IMR-90 (cell line): ENCODE data around the gene BCL2L11. TPM values are rescaled to one million over a fixed set of nuclear protein-coding genes. Genes with fewer than 3 reads are reported as not detected.

Experiments used
- ATAC-seq: fragments of 200-7000 bp; cut with Tn5 transposase; 2 replicates; pipeline ENCODE4 v1.9.1; 2020; ENCODE audit warnings: low read depth, mild to moderate bottlenecking, moderate library complexity
- BruUV-seq: library from RNA; stranded (reverse); fragments of 400-500 nt; replicated peaks from 2 replicates; lab custom pipeline; 2021; lab: Mats Ljungman, UMichigan
- CTCF ChIA-PET: fragments of 300-600 bp; formaldehyde crosslinking; extraction: SDS; loops from one replicate; lab custom pipeline; 2021; ENCODE audit warnings: antibody characterized with exemption; lab: Yijun Ruan, JAX
- POLR2A ChIA-PET: fragments of 300-600 bp; sonication (Branson Sonifier 250); formaldehyde crosslinking; loops from one replicate; lab custom pipeline; 2022; ENCODE audit warnings: antibody characterized with exemption; ENCODE audit not compliant: unreplicated experiment; lab: Charles Lee
- DNase-seq: peaks from one replicate; pipeline ENCODE4 v3.0.0; 2013
- H2AFZ ChIP-seq: replicated peaks from 2 replicates; pipeline ENCODE3; 2013; ENCODE audit warnings: low read length, mild to moderate bottlenecking; ENCODE audit not compliant: poor library complexity
- H2AK5ac ChIP-seq: 2 replicates; pipeline ENCODE4 v1.6.1; 2013; ENCODE audit warnings: low read depth, low read length, inconsistent platforms
- H2AK9ac ChIP-seq: replicated peaks from 2 replicates; pipeline ENCODE3; 2013; ENCODE audit warnings: mild to moderate bottlenecking, low read depth, low read length, moderate library complexity; ENCODE audit not compliant: poor library complexity
- H2BK120ac ChIP-seq: 2 replicates; pipeline ENCODE4 v1.6.1; 2013; ENCODE audit warnings: low read depth, low read length, inconsistent platforms
- H2BK15ac ChIP-seq: 3 replicates; pipeline ENCODE4 v1.6.1; 2013; ENCODE audit warnings: low read depth, low read length, inconsistent platforms
- H2BK20ac ChIP-seq: 2 replicates; pipeline ENCODE4 v1.6.1; 2013; ENCODE audit warnings: low read depth, mild to moderate bottlenecking, inconsistent platforms, low read length, moderate library complexity
- H2BK5ac ChIP-seq: 2 replicates; pipeline ENCODE4 v1.6.1; 2013; ENCODE audit warnings: mild to moderate bottlenecking, low read depth, low read length, inconsistent platforms; ENCODE audit not compliant: poor library complexity, severe bottlenecking
- H3K14ac ChIP-seq: replicated peaks from 2 replicates; pipeline ENCODE4 v1.6.1; 2013; ENCODE audit warnings: low read depth, low read length, inconsistent platforms
- H3K18ac ChIP-seq: 2 replicates; pipeline ENCODE4 v1.6.1; 2013; ENCODE audit warnings: low read depth, low read length, control low read depth
- H3K23ac ChIP-seq: 2 replicates; pipeline ENCODE4 v1.6.1; 2013; ENCODE audit warnings: low read depth, low read length, inconsistent platforms
- H3K27ac ChIP-seq: 2 replicates; pipeline ENCODE4 v1.5.1; 2013; ENCODE audit warnings: mild to moderate bottlenecking, control low read depth, low read length; ENCODE audit not compliant: insufficient read depth
- H3K27me3 ChIP-seq: 2 replicates; pipeline ENCODE4 v1.6.1; 2013; ENCODE audit warnings: low read length; ENCODE audit not compliant: control insufficient read depth, insufficient read depth
- H3K36me3 ChIP-seq: 2 replicates; pipeline ENCODE4 v1.6.1; 2013; ENCODE audit warnings: low read length, mixed read lengths; ENCODE audit not compliant: control insufficient read depth, insufficient read depth
- H3K4ac ChIP-seq: 2 replicates; pipeline ENCODE4 v1.6.1; 2013; ENCODE audit warnings: low read depth, low read length, inconsistent platforms
- H3K4me1 ChIP-seq: 2 replicates; pipeline ENCODE4 v1.6.1; 2013; ENCODE audit warnings: low read length, mixed read lengths; ENCODE audit not compliant: control insufficient read depth, insufficient read depth
- H3K4me2 ChIP-seq: 2 replicates; pipeline ENCODE4 v1.6.1; 2013; ENCODE audit warnings: low read depth, mild to moderate bottlenecking, control low read depth, low read length, moderate library complexity
- H3K4me3 ChIP-seq: 2 replicates; pipeline ENCODE4 v1.5.1; 2013; ENCODE audit warnings: low read depth, mild to moderate bottlenecking, control low read depth, low read length, moderate library complexity; ENCODE audit not compliant: insufficient read depth
- H3K56ac ChIP-seq: 2 replicates; pipeline ENCODE4 v1.6.1; 2013; ENCODE audit warnings: low read length, inconsistent platforms; ENCODE audit not compliant: insufficient read depth; ENCODE audit errors: extremely low read depth
- H3K79me1 ChIP-seq, 2 experiments: 2 replicates each; pipeline ENCODE4 v1.6.1; 2013; ENCODE audit warnings: low read length in 2 of 2, inconsistent platforms in 1 of 2, low read depth in 1 of 2
- H3K9ac ChIP-seq: 2 replicates; pipeline ENCODE4 v1.6.1; 2013; ENCODE audit warnings: low read depth, low read length, control low read depth
- H3K9me1 ChIP-seq: 2 replicates; pipeline ENCODE4 v1.6.1; 2013; ENCODE audit warnings: low read length, inconsistent platforms; ENCODE audit not compliant: insufficient read depth
- H3K9me3 ChIP-seq: 2 replicates; pipeline ENCODE4 v1.6.1; 2013; ENCODE audit warnings: low read length; ENCODE audit not compliant: control insufficient read depth, insufficient read depth
- H4K20me1 ChIP-seq: 2 replicates; pipeline ENCODE4 v1.6.1; 2013; ENCODE audit warnings: low read length, inconsistent platforms; ENCODE audit not compliant: insufficient read depth
- H4K5ac ChIP-seq: 2 replicates; pipeline ENCODE4 v1.6.1; 2013; ENCODE audit warnings: mild to moderate bottlenecking, low read depth, low read length, control low read depth
- H4K8ac ChIP-seq, 2 experiments: 2 replicates each; pipeline ENCODE4 v1.6.1; 2013; ENCODE audit warnings: low read depth in 2 of 2, low read length in 2 of 2, control low read depth in 1 of 2, inconsistent platforms in 1 of 2
- H4K91ac ChIP-seq: 2 replicates; pipeline ENCODE4 v1.6.1; 2013; ENCODE audit warnings: low read depth, low read length, inconsistent platforms; ENCODE audit not compliant: insufficient read depth
- CHD1 ChIP-seq: IDR thresholded peaks from 2 replicates; pipeline ENCODE4 v1.6.1; 2012; ENCODE audit warnings: low read depth, low read length, improper control_type of control experiment
- MAZ ChIP-seq: IDR thresholded peaks from 2 replicates; pipeline ENCODE4 v1.6.1; 2012; ENCODE audit warnings: low read depth, mild to moderate bottlenecking, low read length, improper control_type of control experiment, moderate library complexity, borderline replicate concordance
- SMC3 ChIP-seq: fragments of 150-350 bp; IDR thresholded peaks from 2 replicates; pipeline ENCODE4 v1.6.1; 2016; ENCODE audit warnings: low read depth, mild to moderate bottlenecking, antibody characterized with exemption, low read length, moderate library complexity
- WGBS, 2 experiments: methylation state at CpG; one replicate each; pipeline versions ENCODE4 v1.1.5 to v1.1.7; 2013; ENCODE audit warnings: missing lambda C conversion rate in 2 of 2; ENCODE audit not compliant: insufficient read length in 1 of 2; ENCODE audit errors: extremely low coverage in 2 of 2; 5-methylcytosine and 5-hydroxymethylcytosine counted together
- dilution Hi-C: fragments of 300-500 bp; cut with HindIII; formaldehyde crosslinking; loops from one replicate; pipeline ENCODE4 v1.14.3; 2018; ENCODE audit warnings: low sequenced_read_pairs; ENCODE audit not compliant: unreplicated experiment
- in situ Hi-C: fragments of 300-500 bp; cut with MboI; formaldehyde crosslinking; loops from 3 replicates; pipeline ENCODE4 v1.14.3; 2019; ENCODE audit warnings: low sequenced_read_pairs, inconsistent platforms, mixed read lengths
- intact Hi-C: fragments of 100-400 bp; cut with micrococcal nuclease; formaldehyde crosslinking; loops from 2 replicates; pipeline ENCODE4 v1.10.0; 2022
- polyA plus RNA-seq, 3 experiments: library from polyadenylated mRNA; depleted of rRNA; stranded (reverse); fragments of >200 nt; gene quantifications; 2 replicates each; pipeline ENCODE4 v1.2.3, GENCODE V29; 2012; ENCODE audit warnings: low replicate concordance in 1 of 3
- total RNA-seq: library from RNA; depleted of rRNA; stranded (reverse); fragments of >200 nt; gene quantifications from 2 replicates; pipeline ENCODE4 v1.2.3, GENCODE V29; 2012

The BCL2L11 gene
- total and polyA plus RNA-seq, 2 of the 4 experiments (the other 2 are of a cell fraction) = 1.1 to 1.7 TPM

GRCh38 chr2:111166115-111166514, 45.4 kb downstream of the BCL2L11 start:
- Histone ChIP-seq H2BK5ac (no peak overlapping the region), H4K5ac (no peak overlapping the region), H3K14ac (no peak overlapping the region), H3K27me3 (peaks cover 6% of the 10 kb centered on the region; the same call in 1 of the 2 replicates), H4K20me1 (peaks cover 15% of the 10 kb centered on the region), H3K4me1 (peaks cover 13% of the 10 kb centered on the region), H3K23ac (no peak overlapping the region), H3K18ac (no peak overlapping the region), H2BK20ac (no peak overlapping the region), H3K4me3 (no peak overlapping the region), H4K8ac (no peak overlapping the region), H2AK5ac (no peak overlapping the region), H2BK120ac (no peak overlapping the region), H3K9me3 (no peaks in the 10 kb centered on the region), H3K4ac (no peak overlapping the region), H2AK9ac (no peak overlapping the region), H3K56ac (no peak overlapping the region), H3K9me1 (peaks cover 7% of the 10 kb centered on the region), H3K4me2 (no peak overlapping the region), H3K79me1 (no peaks in the 10 kb centered on the region; a peak in 1 of 4 replicates), H3K36me3 (peaks cover 23% of the 10 kb centered on the region; the same call in 1 of the 2 replicates), H4K91ac (no peak overlapping the region), H2BK15ac (no peak overlapping the region), H2AFZ (no peak overlapping the region), H3K27ac (no peak overlapping the region), H3K9ac (no peak overlapping the region)
- no TSS peak for BruUV-seq
- TF ChIP-seq CHD1 (no peak), MAZ (no peak), SMC3 (no peak)
- in situ Hi-C loops (no loop called here), dilution Hi-C loops (no loop called here), intact Hi-C loops (no loop called here)
- ChIA-PET CTCF (no interaction called here), POLR2A (no interaction called here)
- WGBS, 2 experiments = 100% methylated on average over 2 of the region's 5 CpGs; no CpG with 5 or more reads in 1 of the 2 experiments
- no peak for DNase-seq
- no peak for ATAC-seq
